ENCODE data around the gene PABPN1L.

PABPN1L gene, protein sequence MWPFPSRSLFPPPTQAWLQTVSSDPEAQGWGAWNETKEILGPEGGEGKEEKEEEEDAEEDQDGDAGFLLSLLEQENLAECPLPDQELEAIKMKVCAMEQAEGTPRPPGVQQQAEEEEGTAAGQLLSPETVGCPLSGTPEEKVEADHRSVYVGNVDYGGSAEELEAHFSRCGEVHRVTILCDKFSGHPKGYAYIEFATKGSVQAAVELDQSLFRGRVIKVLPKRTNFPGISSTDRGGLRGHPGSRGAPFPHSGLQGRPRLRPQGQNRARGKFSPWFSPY

DNA sequence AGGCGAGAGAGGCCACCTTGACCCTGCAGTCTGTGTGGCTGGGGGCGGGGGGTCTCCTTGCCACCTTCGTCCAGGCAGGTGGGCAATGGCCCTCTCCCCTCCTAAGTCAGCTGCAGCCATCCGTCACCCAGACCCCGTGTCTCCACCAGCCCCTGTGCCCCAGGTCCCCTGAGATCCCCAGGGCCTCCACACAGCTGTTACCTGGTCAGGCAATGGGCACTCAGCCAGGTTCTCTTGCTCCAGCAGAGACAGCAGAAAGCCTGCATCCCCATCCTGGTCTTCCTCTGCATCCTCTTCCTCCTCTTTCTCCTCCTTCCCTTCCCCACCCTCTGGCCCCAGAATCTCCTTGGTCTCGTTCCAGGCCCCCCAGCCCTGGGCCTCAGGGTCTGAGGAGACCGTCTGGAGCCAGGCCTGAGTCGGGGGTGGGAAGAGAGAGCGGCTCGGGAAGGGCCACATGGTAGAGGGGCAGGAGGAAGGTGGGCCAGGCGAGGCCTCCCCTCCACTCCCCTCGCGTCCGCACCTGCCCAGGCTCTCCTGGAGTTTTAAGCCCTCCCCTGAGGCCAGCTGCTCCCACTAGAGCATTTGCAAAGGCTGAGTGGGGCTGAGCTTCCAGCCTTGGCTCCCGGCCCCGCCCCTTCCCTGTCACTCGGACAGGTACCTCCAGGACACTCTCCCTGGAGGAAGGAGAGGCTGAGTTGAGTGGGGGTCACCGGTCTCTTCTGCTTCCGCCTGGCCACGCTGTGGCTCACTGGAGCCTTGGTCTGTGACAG is at the start of gene PABPN1L:
PABPN1L (minus strand) TSS at position 510 of the 770 bp plus-strand sequence; CDS start at position 456, 54 bp downstream.
- DNase-seq: no peak

DNA sequence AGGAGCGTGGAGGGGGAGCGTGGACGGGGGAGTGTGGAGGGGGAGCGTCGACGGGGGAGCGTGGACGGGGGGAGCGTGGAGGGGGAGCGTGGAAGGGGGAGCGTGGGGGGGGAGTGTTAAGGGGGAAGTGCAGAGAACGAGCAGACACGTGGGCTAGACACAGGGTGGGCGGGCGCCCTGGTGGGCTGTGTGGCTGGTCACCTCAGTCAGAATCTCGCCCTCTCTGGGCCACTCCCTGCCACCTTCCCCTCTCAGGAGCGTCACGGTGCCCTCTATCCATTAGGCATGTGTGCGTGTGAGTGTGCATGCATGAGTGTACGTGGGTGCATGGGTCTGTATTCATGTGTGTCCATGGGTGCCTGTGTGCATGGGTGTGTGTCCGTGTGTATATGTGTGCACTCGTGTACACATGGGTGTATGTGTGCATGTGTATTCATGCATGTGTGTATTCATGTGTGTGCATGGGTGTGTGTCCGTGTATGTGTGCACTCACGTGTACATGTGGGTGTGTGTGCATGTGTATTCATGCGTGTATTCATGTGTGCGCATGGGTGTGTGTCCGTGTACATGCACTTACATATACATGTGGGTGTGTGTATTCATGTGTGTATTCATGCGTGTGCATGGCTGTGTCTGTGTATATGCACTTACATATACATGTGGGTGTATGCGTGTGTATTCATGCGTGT is 49.3 kb upstream of the PABPN1L start:
- DNase-seq: no peak

DNA sequence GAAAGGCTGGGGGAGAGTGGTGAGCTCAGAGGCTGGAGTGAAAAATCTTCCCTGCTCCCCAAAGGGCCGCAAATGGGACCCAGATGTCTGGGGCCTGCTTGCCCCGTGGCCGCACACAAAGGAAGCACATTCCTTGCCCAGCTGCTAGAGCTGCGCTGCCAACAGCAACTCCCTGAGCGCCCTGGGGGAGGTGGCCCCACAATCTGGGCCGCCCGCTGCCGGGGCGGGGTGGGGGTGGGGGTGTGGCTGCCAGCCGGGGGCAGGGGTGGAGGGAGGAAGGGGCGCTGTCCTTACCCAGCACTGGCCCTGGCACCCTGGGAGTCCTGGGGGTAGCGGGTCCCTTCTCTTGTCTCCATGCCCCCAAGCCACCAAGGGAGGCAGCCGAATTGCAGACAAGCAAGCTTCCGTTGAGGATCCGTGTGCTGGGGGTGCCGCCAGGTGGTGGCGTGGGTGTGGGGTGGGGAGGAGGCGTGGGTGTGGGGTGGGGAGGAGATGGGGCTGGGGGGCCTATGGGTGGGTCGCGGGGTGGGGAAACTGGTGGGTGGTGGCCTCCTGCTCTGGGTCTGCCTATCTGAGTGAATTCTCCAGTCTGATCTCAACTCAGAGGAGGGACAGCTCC is 48.4 kb upstream of the PABPN1L start:
- DNase-seq: no peak

DNA sequence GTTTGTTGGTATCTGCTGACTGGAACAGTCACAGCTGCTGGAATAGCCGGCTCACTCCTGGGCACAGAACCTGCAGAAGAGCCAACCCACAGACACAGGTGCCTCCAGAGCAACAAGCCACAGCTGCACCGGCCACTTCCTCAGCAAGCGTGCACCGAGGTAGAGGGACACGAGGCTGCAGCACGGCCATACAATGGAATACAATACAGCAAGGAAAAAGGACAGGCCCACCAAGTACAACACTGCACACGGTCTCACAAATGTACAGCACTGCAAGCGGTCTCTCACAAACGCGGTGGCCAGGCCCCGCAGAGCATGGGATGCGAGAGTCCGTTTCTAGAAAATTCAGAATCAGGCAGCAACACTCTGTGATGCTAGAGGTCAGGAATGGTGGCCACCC is 47.4 kb upstream of the PABPN1L start:
- no peak for DNase-seq

DNA sequence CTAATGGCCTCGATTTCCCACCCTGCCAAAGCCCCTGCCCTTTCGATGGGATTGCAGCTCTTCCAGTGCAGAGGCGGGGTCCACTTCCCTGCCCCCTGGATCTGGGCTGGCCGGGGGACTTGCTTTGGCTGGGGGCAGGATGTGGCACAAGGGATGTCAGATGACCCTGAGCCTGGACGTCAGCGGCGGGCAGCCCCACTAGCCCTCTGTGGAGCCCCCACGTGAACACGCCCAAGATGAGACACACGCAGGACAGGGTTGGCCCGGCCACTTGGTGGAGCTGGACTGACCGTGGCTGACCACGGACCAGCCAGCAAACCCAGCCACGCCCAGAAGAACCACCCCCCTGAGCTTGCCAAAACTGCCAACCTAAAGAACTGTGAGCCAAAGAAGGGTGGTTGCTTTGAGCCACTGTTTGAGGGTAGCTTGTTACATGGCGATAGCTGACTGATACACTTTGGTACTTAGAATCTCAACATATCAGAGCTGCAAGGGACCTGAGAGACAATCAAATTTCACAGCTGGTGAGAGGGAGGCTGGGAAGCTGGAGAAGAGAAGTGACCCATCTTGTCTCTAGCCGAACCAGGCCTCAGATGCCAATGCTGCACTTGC is 46.6 kb upstream of the PABPN1L start:
- no peak for DNase-seq

DNA sequence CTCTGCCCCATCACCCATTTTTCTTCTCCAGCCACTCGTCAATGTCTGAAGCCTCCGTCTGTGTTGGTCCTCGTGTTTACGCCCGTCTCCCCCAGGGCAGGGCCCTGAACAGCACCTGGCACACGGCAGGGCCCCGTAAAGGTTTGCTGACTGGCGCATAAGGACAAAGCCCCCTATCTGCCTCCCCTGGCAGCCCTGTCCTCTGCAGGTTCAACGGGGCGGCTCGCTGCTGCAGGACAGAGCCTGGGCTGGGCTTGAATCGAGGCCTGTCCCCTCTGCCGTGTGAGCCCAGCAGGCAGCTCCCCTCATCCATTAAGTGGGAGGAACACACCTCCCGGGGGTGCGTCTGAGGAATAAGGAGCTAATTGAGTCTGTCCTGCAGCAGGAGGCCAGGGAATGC is 46.1 kb upstream of the PABPN1L start:
- DNase-seq: no peak

DNA sequence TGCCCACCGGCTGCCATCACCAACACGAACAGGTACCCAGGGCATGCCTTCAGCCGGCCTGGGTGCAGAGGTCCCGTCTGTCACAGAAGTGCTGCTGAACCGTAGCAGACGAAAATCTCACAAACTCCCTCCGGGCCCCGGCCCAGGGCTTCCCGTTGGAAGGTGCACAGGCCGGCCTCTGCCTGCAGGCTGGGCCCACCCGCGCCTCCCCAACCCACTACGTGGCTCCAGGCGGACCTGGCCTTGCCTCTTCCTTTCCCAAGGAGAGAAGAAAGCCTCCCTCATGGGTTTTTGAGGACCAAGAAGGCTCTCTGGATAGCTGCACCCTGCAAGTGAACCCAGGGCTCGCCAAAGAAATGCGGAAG is 45.5 kb upstream of the PABPN1L start:
- no peak for DNase-seq

DNA sequence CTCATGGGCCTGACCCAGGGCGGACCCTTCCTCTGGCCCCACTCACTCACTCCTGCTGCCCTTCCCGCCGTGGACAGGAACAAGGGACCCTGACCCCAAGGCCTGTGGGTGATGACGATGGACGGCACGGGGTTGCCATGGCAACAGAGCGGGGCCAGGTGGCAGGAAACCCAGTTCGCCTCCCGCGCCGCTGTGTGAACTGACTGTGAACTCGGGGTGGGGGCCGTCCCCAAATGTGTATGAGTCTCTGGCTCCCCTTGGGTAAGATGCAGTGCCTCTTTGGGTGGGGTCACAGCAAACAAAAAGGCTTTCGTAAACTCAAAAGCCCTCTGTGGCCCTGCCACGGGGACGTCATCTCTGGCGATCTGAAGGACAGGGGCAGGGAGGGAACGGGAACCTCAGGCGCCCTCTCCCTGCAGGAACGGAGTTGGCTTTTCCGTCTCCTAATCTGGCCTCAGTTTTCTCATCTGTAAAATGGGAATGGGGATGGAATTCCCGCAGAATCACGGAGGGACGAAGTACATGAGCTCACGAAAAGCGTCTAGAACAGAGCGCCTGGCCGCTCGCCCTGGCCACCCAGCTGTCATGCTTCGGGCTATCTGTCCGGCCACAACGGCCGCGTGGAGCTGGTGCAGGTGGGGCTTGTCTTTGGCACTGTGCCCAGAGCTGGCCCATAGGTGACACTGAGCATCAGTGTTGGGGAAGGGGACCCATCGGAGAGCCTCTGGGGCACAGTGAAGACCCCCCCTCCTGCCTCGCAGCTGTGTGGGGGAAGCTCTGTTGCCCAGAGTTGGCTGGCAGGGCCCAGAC is 44.9 kb upstream of the PABPN1L start:
- DNase-seq: no peak

DNA sequence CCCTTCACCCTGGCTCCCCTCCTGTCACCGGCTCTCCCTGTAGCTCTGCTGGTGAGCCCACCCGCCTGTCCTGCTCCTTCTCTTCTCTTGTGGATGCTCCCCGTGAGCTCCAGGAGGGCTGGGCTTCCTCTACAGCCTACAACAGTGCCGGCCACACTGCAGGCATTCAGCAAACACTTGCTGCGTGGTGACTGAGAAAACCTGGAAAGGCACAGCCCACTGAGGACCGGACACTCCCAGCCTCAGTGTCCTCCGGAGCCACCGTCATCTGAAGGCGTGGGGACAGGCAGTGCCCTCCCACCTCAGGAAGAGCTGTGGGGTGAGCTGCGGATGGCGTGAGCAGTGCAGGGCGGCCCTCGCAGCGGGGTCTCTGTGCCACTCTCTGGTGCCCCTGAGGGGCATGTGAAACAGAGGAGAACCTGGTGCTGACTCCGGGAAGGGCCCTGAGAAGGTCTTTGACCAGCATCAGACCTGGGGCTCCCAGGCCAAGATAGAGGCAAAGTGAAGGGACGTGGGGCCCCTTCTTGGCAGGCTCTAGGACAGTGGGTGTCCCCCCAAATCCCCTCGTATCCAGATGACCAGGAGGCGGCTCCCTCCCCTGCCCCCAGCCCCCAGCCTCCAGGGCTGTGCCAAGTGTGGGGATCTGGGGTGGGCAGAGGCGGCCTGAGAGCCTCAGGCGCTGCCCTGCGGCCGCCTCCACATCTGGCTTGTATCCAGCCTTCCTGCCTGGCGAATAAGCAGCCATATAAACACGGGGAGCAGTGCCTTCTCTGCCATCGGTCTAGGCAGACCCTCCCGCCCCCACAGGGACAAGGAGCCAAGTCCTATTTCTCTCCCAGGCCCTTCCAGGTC is 44.0 kb upstream of the PABPN1L start:
- DNase-seq: no peak

DNA sequence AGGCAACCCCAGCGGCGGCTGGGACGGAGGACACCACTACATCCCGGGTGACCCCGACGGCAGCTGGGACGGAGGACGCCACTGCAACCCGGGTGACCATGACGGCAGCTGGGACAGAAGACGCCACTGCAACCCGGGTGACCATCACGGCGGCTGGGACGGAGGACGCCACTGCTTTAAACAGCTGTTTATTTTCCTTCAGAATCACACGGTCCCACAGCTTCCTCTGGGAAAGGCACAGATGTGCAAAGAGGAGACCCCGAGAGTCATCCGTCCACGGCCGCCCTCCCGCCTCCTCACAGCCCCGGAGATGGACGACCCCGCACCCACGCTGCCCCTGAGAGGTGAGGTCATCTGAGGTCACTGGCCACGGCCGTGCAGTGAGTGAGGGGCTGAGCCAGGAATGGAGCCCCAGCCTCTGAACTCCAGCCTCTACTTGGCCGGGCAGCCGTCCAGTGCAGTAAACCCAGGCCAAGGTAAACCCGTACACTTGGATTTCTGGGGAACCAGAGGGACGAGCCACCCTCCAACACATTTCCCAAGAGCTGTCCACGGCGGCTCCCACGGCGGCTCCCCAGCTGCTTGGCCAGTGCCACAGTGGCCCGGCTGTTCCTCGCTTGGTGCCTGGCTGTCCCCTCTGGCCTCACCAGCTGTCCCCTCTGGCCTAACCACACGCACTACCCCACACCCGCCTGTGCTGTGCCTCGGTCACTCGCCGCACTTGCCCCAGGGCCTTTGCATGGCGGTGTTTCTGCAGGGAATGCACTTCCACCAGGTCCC is 43.2 kb upstream of the PABPN1L start:
- DNase-seq: no peak

DNA sequence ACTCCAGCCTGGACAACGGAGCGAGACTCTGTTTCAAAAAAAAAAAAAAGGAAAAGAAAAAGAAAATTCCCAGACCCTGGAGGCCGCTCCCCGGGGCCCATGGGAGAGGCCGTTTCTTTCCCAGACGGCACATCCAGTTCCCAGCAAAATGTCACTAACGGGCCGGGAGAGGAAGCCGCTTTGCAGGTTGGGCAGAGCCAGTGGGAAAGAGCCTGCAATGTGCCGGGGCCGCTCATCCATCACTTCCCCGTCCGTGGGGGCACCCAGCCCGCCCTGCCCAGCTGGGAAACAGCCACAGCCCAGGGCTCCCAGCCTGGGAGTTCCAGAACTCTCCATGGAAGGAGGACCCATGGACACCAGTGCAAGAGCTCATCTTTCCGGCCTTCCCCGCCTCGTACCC is 41.8 kb upstream of the PABPN1L start:
- DNase-seq: no peak

DNA sequence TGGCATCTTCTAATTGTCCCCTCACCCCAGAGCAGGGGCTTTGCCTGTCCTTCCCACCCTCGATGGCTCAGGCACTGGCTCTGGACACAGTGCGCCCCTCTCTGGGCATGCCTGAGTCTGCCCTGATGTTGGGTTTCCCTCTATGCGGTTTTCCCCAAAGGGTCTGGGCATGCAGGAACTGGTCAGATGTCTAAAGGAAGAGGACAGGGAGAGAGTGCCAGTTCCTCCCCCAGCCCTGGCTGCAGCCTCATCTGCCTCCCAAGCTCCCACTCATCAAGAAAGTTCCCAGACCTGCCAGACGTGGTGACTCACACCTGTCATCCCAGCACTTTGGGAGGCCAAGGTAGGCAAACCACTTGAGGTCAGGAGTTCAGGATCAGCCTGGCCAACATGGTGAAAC is 41.3 kb upstream of the PABPN1L start:
- no peak for DNase-seq

DNA sequence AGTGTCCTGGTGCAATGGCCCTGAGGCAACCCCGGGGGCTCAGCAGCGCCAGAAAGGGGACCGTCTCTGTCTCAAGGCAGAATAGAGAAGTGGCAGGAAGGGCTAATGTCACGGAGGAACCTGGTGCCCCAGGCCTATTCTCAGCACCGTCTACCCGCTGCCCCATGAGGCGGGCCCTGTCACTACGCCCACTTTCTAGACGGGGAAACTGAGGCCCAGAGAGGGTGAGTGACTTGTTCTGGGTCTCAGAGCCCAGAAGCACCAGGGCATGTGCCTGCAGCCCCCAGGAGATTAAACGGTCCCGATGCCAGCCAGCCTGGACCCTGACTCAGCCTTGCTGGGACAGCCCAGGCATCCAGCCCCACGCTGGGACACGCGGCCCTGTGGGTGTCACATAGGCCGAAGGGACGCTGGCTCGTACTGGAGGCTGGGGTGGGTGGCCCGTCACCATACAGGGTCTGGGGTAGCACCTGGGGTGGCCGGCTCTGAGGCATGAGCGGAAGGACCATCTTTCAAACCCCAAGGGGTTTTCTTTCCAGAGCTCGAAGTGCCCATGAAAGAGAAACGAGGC is 40.2 kb upstream of the PABPN1L start:
- DNase-seq: no peak

DNA sequence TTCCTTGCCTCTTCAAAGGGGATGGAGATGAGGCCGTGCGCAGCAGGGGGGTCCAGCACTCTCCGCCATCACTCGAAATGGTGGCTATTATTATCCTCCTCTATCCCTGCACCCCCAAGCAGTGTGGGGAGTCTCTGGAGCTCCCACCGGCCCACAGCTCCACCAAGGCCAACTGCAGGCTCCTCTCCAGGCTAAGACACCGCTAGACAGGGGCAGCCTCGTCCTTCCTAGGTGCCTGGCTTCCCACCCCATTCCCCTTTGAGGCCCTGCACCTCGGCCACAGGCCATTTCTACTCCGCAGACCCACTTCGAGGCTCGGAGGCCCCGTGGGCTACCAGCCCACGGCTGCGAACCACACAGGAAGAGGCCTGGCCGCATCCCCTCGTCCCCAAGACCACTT is 39.6 kb upstream of the PABPN1L start:
- DNase-seq: no peak

DNA sequence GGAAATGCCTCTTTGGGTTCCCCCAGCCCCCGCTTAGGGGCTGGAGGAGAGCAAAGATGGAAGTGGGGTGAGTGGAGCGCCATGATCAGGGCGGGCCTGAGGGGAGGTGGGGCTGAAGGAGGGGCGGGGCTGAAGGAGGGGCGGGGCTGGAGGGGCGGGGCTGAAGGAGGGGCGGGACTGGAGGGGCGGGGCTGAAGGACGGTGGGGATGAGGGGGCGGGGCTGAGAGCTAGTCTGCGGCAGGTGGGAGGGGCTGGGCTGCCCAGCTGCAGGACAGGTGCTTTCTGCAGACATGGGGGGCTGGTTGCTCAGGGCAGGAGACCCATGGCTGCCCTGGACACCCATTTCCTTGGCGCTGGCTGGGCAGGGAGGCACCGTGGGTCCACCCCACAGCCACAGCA is 39.1 kb upstream of the PABPN1L start:
- DNase-seq: no peak

DNA sequence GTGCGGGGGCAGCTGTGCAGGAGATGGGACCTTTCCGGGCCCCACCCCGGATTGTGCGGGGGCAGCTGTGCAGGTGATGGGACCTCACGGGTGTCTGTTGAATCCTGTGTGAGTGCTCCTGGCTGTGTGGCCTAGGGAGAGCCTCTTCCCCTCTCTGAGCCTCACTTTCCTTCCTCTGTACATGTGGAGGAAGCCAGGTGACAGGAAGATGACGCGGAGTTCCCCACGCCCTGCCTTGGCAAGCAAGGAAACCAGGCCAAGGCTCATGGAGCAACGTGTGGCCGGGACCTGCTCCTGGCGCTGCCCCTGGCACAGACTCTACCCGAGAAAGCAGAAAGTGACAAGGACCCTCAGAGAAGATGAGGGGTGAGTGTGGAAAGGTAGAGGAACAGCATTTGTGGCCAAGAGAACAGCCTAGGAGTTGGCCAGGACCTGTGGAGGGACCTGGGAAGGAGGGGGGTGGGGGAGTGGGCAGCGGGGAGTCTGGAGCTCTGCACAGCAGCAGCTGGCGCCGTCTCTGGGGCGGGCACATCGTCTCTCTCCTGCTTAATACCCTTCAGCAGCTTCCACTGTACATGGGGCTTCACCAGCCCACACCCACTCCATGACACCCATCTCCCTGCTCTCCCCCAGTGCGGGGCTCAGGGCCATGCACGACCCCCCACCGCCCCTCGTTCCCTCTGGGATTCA is 38.4 kb upstream of the PABPN1L start:
- DNase-seq: no peak

DNA sequence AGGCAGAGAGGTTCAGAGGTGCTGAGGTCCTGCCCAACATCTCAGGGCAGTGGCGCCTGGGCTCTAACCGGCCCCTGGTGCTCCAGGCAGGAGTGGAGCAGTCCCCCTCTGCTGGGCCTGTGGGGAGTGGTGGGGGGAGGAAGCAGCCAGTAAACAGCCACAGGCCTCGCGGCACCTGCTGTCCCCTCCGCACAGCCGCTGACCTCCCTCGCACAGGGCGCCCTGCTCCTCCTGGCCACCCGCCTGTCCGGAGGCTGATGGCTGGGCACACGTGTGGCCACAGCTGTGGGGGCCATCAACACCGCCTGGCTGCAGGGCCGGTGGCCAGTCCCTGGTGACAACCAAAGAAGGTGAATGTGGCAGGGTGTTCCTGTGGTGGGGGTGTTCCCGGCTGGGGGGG is 36.8 kb upstream of the PABPN1L start:
- no peak for DNase-seq

DNA sequence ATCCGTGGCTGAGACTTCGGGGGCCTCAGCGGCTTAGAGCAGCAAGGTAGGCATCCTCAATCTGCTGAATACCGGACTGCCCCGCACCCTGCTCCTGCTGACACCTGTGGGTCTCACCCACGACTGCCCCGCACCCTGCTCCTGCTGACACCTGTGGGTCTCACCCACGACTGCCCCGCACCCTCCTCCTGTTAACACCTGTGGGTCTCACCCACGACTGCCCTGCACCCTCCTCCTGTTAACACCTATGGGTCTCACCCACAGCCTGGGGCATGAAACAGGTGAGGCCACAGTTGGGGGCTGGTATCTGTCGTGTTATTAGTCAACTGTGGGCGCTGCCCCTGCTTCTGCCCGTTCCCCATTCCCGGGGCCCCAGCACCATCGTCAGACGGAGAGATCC is 36.3 kb upstream of the PABPN1L start:
- DNase-seq: no peak

DNA sequence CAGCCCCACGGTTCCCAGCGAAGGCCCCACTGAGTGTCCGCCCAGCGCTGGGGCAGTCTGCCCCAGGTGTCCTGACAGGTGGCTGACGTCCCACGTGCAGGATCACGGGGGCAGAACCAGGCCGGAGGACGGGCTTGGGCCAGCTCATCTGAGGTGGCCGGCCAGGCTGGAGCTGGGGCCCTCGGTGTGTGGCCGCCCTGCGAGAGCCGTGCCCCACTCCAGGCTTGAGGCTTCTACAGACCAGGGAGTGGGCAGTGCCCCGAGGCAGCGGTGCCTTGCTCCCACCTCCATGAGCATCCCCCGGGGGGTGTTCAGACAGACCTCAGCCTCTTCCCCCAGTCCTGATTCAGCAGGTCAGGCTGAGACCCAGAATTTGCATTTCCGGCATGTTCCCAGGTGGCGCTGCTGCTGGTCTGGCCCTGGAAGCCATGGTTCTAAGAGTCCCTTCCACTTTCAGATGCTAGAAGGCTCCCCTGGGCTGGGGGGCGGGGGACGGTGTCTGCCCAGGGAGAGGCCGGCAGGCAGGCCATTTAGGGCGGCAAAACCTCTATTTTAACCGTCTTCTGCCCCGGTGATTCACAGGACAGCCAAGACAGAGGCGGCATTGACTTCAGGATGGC is 35.4 kb upstream of the PABPN1L start:
- no peak for DNase-seq

Measured in GOT3 (cell line).